Measurements from ENCODE around the gene RFTN1. TPM values are rescaled to one million over a fixed set of nuclear protein-coding genes. Genes with fewer than 3 reads are reported as not detected.

The RFTN1 gene
- total RNA-seq, 4 donors from 2014 or later: 113 to 137 (median 122) TPM

- Histone ChIP-seq H3K27ac (peak overlapping the region; percentile 9 to 81 (median 70)), H3K4me1 (peaks cover 0 to 33% (median 7%) of the 10 kb centered on the region in 4 donors), H3K4me3 (no peak overlapping the region), H3K9me3 (no peaks in the 10 kb centered on the region), H3K27me3 (no peaks in the 10 kb centered on the region), H3K36me3 (peaks cover 0 to 10% (median 0%) of the 10 kb centered on the region in 3 donors)
- DNase-seq (ENCODE audit: low spot score in 2 of 2): peak in 1 of 2 donors; percentile 59
- 47 to 55% methylated on average over 5 of the region's 5 CpGs for WGBS, 2 donors
- TF ChIP-seq CTCF (IDR thresholded peaks at IDR 0.05) (no peak), EP300 (IDR thresholded peaks at IDR 0.05) (peak in 1 of 2 donors; percentile 95)
Observed at GRCh38 chr3:16427103-16427965, 86.2 kb downstream of the RFTN1 start.

- DNase-seq (ENCODE audit: low spot score in 2 of 2): no peak
- Histone ChIP-seq H3K4me1 (peaks cover 0 to 33% (median 7%) of the 10 kb centered on the region in 4 donors), H3K27ac (peak overlapping the region in 2 of 4 donors; percentile 80 to 81), H3K9me3 (no peaks in the 10 kb centered on the region), H3K27me3 (no peaks in the 10 kb centered on the region), H3K4me3 (no peak overlapping the region), H3K36me3 (peaks cover 0 to 4% (median 0%) of the 10 kb centered on the region in 3 donors)
- 95% methylated on average over 2 of the region's 2 CpGs for WGBS, 2 donors
- no peak for TF ChIP-seq POLR2A (IDR thresholded peaks at IDR 0.05)
- no peak for TF ChIP-seq CTCF (IDR thresholded peaks at IDR 0.05)
- no peak for TF ChIP-seq EP300 (IDR thresholded peaks at IDR 0.05)
Observed at GRCh38 chr3:16426665-16427064, 86.8 kb downstream of the RFTN1 start.

- H3K4me1 ChIP-seq: peaks cover 0 to 33% (median 7%) of the 10 kb centered on the region in 4 donors
- DNase-seq (ENCODE audit: low spot score in 2 of 2): no peak
- no peaks in the 10 kb centered on the region for H3K9me3 ChIP-seq
- no peaks in the 10 kb centered on the region for H3K36me3 ChIP-seq
- TF ChIP-seq POLR2A (IDR thresholded peaks at IDR 0.05): no peak
- TF ChIP-seq CTCF (IDR thresholded peaks at IDR 0.05): no peak
- TF ChIP-seq EP300 (IDR thresholded peaks at IDR 0.05): no peak
- WGBS, 2 donors: 91 to 92% methylated on average over 13 of the region's 13 CpGs
- no peaks in the 10 kb centered on the region for H3K27me3 ChIP-seq
- H3K27ac ChIP-seq: no peak overlapping the region
- H3K4me3 ChIP-seq: no peak overlapping the region
Observed at GRCh38 chr3:16426029-16426400, 87.5 kb downstream of the RFTN1 start.

- H3K9me3 ChIP-seq: no peaks in the 10 kb centered on the region
- peak overlapping the region in 1 of 4 donors; percentile 59 for H3K27ac ChIP-seq
- H3K4me1 ChIP-seq: peaks cover 0 to 34% (median 7%) of the 10 kb centered on the region in 4 donors
- no peak for DNase-seq (ENCODE audit: low spot score in 2 of 2)
- TF ChIP-seq CTCF (IDR thresholded peaks at IDR 0.05) (no peak), POLR2A (IDR thresholded peaks at IDR 0.05) (no peak), EP300 (IDR thresholded peaks at IDR 0.05) (no peak)
- no peaks in the 10 kb centered on the region for H3K36me3 ChIP-seq
- no peak overlapping the region for H3K4me3 ChIP-seq
- no peaks in the 10 kb centered on the region for H3K27me3 ChIP-seq
- WGBS, 2 donors: 76 to 79% methylated on average over 12 of the region's 12 CpGs
Observed at GRCh38 chr3:16425398-16426028, 88.0 kb downstream of the RFTN1 start.

Data from tibial nerve (tissue), 4 donors.